Measurements from ENCODE around the gene SRRM2. TPM values are rescaled to one million over a fixed set of nuclear protein-coding genes. Genes with fewer than 3 reads are reported as not detected.

Gene SRRM2
- total RNA-seq, 3 donors from 2014 or later (not counting 1 experiment from before 2014, with no cell fraction given): 1,131 to 1,162 (median 1,149) TPM

DNA sequence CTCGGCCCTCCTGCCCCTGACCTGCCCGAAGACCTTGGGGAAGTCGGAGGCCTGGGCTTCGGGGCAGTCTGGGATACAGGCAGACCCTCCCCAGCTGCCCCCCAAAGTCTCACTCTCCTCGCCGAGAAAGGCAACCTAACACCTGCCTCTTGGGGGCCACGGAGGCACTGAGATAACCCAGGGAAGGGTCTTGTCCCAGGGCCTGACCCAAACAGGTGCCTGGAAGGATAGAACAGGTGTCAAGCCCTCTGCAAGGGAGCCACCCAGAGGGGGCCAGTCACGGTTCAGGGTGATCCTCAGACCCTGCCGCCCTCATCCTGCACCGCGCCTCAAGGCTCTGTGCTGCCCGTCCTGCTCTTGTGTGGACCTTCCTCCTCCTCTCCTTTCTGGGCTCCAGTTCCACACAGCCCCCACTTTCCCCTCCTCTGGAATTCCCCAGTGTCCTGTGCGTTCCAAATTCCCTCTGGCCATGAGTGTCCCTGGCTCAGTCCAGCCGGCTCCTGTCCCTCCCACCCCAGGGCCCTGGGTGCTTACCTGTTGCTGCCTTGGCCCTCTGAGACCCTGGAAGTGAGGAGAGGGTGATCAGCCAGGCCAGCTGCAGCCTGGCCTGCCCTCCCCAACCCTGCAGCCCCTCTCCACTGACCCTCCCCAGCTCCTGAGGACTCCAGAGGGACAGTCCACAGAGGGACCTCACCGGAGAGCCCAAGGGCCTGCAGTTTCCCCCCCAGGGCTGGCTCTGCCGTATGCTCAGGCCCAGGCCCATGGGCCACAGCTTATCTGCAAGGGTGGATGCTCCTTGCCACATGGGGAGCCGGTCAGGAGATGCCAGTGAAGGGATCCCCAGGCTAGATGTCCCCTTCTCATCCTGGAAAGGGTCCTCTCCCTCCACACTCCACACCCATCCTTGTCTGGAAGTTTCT is 36.2 kb upstream of the SRRM2 start:
- Histone ChIP-seq H3K4me1 (ENCODE audit: control insufficient read depth, insufficient read depth, low read length) (peaks cover 15% of the 10 kb centered on the region), H3K9me3 (ENCODE audit: control insufficient read depth, insufficient read depth, low read length) (no peaks in the 10 kb centered on the region), H3K27ac (ENCODE audit: low read length) (no peak overlapping the region), H3K36me3 (ENCODE audit: control insufficient read depth, insufficient read depth, low read length) (no peaks in the 10 kb centered on the region), H3K27me3 (ENCODE audit: control insufficient read depth, insufficient read depth, low read length) (no peaks in the 10 kb centered on the region), H3K4me3 (ENCODE audit: low read length) (no peak overlapping the region)
- no peaks in the 10 kb centered on the region for H3K9me3 Mint-ChIP-seq
- no peak for DNase-seq
- no peak overlapping the region for H3K4me3 Mint-ChIP-seq
- intact Hi-C loops (cut with micrococcal nuclease): no loop called here
- TF ChIP-seq CTCF (IDR thresholded peaks at IDR 0.05): no peak
- H3K27ac Mint-ChIP-seq: no peak overlapping the region
- H3K4me1 Mint-ChIP-seq: peaks cover 5 to 8% of the 10 kb centered on the region in 2 donors
- H3K27me3 Mint-ChIP-seq (ENCODE audit: low read depth in 2 of 2): peaks cover 0 to 9% of the 10 kb centered on the region in 2 donors
- WGBS (ENCODE audit: insufficient coverage): 80% methylated on average over 17 of the region's 17 CpGs
- no peak for ATAC-seq
- no peaks in the 10 kb centered on the region for H3K36me3 Mint-ChIP-seq

- no peak overlapping the region for H3K4me3 ChIP-seq (ENCODE audit: low read length)
- Mint-ChIP-seq H3K27ac (no peak overlapping the region), H3K4me3 (no peak overlapping the region), H3K4me1 (peaks cover 5 to 8% of the 10 kb centered on the region in 2 donors), H3K27me3 (ENCODE audit: low read depth in 2 of 2) (peaks cover 0 to 9% of the 10 kb centered on the region in 2 donors), H3K9me3 (no peaks in the 10 kb centered on the region), H3K36me3 (no peaks in the 10 kb centered on the region)
- ATAC-seq (no peak), DNase-seq (no peak)
- no peak overlapping the region for H3K27ac ChIP-seq (ENCODE audit: low read length)
- H3K4me1 ChIP-seq (ENCODE audit: control insufficient read depth, insufficient read depth, low read length): peaks cover 21% of the 10 kb centered on the region
- no peaks in the 10 kb centered on the region for H3K27me3 ChIP-seq (ENCODE audit: control insufficient read depth, insufficient read depth, low read length)
- no peak for TF ChIP-seq CTCF (IDR thresholded peaks at IDR 0.05)
- H3K9me3 ChIP-seq (ENCODE audit: control insufficient read depth, insufficient read depth, low read length): no peaks in the 10 kb centered on the region
- H3K36me3 ChIP-seq (ENCODE audit: control insufficient read depth, insufficient read depth, low read length): no peaks in the 10 kb centered on the region
- intact Hi-C loops (cut with micrococcal nuclease): no loop called here
- 90% methylated on average over 10 of the region's 10 CpGs for WGBS (ENCODE audit: insufficient coverage)
These were observed 35.5 kb upstream of the SRRM2 start for GRCh38 chr16:2716948-2717347.

DNA sequence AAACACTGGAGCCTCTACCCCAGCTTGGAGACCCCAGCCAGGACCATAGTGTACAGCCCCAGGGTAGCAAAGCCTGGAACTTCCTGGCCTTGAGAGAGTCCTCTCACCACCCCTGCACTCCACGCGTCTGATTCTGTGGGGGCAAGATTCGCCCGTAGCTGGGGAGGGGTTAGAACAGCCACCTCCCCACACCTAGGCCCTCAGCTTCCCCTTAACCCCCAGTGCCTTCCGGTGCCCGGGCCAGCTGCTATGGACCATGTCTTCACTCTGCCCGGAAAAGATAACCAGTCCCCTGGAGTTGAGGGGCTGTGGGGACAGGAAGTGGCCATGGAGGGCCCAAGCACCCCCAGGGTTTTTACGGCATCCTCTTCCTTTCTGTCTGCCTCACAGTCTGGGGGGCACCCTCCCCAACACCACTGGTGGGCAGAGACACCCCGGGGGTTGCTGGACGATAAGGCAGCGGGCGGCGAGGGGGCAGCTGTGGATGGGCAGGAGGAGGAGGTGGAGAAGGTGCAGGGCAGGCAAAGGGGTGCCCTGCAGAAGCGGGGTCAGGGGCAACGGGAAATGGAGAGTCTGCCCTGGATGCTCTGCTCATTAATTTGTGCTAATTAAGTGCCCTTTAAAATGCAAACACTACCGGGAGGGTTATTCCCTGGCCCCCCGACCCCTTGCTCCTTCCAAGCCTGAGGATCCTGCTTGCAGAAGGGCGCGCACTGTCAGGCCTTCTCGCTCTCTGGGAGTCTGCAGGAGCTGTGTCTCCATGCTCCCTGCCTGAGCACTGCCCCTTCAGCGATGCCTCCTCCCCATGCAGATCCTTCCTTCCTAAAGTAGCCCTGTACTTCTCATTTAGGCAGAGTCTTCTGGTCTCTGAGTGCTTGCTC is 34.8 kb upstream of the SRRM2 start:
- Mint-ChIP-seq H3K36me3 (no peaks in the 10 kb centered on the region), H3K27ac (no peak overlapping the region), H3K9me3 (no peaks in the 10 kb centered on the region), H3K4me3 (no peak overlapping the region), H3K27me3 (ENCODE audit: low read depth in 2 of 2) (peaks cover 0 to 9% of the 10 kb centered on the region in 2 donors), H3K4me1 (peaks cover 5 to 8% of the 10 kb centered on the region in 2 donors)
- 59% methylated on average over 18 of the region's 21 CpGs for WGBS (ENCODE audit: insufficient coverage)
- intact Hi-C loops (cut with micrococcal nuclease): no loop called here
- Histone ChIP-seq H3K36me3 (ENCODE audit: control insufficient read depth, insufficient read depth, low read length) (no peaks in the 10 kb centered on the region), H3K9me3 (ENCODE audit: control insufficient read depth, insufficient read depth, low read length) (no peaks in the 10 kb centered on the region), H3K27ac (ENCODE audit: low read length) (no peak overlapping the region), H3K27me3 (ENCODE audit: control insufficient read depth, insufficient read depth, low read length) (no peaks in the 10 kb centered on the region), H3K4me1 (ENCODE audit: control insufficient read depth, insufficient read depth, low read length) (peaks cover 21% of the 10 kb centered on the region), H3K4me3 (ENCODE audit: low read length) (no peak overlapping the region)
- DNase-seq: no peak
- TF ChIP-seq CTCF (IDR thresholded peaks at IDR 0.05): no peak
- no peak for ATAC-seq
